ENCODE data around the gene ALPP.
A peak's percentile ranks its signal among the peaks of the same experiment; 100 is the strongest.
"Not testable (repeated sequence)": the region's sequence is repeated elsewhere in the genome, so short reads cannot be mapped to it uniquely, and the experiment has no call there.

ALPP gene

DNA sequence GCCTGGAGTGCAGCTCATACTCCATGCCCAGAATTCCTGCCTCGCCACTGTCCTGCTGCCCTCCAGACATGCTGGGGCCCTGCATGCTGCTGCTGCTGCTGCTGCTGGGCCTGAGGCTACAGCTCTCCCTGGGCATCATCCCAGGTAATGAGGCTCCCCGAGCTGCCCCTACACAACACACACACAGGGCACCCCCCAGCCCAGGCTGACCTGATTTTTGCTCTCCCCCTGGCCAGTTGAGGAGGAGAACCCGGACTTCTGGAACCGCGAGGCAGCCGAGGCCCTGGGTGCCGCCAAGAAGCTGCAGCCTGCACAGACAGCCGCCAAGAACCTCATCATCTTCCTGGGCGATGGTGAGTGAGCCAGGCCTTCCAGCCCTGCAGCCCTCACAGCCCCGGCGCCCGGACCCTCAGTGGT, at the start of gene ALPP:
ALPP (plus strand) TSS at position 17 of the 417 bp plus-strand sequence; CDS start at position 69, 52 bp downstream.
- not testable (repeated sequence) for DNase-seq

DNA sequence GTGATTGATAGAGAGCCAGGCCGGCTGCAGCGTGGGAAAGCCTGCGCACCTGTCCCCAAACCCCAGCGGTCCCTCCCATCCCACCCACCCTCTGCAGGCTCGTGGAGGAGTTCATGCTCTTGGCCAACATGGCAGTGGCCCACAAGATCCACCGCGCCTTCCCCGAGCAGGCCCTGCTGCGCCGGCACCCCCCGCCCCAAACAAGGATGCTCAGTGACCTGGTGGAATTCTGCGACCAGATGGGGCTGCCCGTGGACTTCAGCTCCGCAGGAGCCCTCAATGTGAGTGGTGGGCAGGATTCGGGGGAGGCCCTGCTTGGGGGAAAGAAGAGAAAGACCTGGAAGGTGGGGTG, 48.9 kb upstream of the ALPP start:
- DNase-seq: no peak

DNA sequence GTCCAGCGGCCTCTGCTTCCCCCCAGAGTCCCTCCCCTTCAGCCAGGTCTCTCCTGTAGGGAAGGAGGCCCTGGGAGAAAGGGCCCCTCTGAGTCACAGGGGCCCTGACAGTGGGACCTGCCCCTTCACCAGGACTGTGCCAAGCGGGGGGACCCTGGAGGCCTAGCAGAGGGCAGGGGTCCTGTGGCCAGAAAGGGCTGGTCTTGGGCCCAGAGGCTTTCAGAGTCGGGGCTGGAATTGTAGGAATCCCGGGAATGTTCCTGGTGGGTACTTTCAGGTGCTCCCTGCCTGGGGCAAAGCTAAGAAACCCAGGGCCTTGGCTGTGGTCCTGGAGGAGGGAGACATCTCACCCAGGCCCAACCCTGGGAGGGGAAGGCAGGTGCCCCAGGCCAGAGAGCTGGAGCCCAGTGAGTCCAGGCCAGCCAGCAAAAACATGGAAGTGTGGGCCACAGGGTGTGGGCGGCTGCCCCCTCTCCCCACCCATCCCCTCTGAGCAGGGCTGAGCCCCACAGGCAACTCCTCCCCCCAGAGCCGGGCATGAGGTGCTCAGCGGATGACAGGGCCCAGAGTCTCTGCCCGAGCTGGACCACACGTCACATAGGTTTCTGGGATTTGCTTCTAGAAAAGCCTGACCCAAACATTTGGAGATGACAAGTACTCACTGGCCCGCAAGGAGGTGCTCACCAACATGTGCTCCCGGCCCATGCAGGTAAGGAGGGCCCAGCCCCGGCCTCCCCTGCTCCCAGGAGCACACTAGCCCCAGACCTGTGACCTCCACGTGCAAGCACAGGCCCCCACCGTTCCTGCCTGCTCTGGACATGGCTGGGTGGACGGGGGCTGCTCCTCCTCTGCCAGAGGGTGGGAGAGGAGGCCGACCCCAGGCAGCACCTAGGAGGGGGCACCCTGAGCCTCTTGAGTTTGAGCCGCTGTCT, 48.2 kb upstream of the ALPP start:
- DNase-seq: no peak

DNA sequence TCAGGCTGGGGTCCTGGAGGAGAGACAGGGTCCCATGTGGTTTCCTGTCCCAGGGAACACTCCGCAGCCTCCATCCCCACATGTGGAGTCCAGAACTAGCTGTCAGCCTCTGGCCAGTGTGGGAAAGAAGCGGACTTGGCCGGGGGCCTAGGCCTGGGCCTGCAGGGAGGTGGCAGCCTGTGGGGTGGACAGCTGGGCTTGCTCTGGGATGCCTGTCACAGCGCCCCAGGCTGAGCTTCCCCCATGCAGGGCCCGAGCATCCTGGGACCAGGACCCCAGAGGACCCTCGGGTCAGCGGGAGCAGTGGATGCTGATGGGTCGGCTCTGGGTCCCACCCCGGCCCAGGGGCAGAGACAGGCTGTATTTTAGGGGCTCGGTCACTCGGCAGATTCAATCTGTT, 47.5 kb upstream of the ALPP start:
- DNase-seq: not testable (repeated sequence)

DNA sequence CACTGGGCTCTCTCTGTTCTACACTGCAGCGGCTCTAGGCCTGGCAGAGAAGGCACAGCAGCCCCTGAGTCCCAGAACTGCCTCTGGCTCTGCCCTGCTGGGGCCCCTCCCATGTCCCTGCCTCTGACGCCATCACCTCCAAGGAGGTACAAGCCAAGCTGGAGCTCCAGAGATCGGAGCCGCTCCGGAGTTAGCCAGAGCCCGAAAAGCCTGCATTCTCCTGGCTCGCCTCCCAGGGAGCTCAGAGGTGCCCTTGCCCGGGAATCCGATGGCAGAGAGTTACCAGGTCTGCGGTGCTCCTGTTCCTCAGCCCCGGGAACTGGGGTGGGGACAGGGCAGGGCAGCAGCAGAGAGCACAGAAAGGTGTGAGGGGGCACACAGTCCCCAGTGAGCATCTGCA, 46.9 kb upstream of the ALPP start:
- not testable (repeated sequence) for DNase-seq

DNA sequence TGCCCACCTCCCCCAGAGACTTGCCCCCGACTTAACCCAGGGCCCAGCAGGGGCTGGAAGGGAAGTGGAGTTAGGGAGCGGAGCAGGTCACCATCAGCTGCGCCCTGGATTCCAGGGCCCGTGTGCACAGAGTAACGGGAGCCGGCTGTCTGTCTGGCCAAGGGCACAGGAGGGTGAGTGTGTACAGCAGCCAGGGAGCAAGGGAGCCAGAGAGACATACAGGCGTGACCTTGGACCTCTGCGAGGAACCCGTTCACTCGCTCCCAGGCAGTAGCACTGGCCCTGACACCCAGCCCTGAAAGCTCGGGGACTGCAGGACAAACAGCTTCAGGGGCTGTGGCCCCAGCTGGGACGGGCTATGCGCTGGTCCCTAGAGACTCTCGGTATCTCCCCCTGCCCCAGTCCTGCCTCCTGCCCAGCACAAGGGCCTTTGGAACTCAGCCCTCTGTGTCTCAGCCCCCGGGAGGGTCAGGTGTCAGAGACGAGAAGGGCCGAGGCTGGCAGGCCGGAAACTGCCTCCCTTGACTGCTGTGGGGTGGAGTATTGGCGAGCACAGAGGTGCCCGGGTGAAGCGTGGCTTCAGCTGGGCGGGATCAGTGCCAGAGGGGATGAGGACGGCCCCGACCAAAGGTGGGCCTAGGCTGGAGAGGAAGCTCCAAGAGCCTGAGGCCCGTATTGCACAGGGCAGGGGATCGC, 46.2 kb upstream of the ALPP start:
- DNase-seq: not testable (repeated sequence)

DNA sequence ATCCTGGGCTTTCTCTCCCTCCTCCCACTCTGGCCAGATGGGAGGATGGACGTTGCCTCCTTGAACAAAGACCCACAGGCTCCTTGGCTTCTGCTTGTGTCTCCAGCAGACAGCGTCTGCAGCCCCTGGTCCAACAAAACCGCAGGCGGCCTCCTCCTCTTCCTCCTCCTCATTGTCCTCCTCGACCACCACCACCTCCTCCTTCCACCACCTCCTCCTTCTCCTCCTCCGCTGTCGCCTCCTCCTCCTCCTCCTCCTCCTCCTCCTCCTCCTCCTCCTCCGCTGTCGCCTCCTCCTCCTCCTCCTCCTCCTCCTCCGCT, 45.7 kb upstream of the ALPP start:
- no peak for DNase-seq

DNA sequence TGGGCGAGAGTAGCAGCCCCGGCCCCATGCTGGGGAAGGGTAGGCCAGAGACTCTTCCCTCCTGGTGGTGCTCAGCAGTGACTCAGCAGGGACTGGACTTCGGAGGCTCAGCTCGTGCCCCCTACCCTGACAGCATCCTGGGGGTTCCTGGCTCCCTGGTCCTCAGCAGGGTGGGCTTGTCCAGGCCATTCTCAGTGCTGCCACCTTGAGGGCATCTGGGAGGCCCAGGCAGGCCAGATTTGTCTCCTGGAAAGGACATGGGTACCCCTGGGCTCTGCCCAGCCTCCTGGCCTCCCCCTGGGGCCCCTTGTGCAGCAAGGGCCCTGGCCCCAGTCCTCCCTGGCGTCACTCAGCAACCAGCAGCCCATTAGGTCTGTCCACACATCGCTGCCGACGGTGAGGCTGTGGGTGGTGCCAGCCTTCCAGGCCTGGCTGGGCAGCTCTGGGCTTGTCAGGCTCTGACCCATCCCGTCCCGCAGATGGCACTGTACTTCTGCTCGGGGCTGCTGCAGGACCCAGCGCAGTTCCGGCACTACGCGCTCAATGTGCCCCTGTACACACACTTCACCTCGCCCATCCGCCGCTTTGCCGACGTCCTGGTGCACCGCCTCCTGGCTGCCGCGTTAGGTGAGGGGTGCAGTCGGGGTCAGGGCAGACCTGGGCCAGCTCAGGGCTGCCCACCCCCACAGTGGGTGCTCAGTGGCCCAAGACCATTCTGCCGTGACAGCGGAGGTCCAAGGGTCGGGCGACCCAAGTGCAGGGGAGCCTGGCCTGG, 45.0 kb upstream of the ALPP start:
- DNase-seq: peak in 1 of 3 donors; percentile 7

DNA sequence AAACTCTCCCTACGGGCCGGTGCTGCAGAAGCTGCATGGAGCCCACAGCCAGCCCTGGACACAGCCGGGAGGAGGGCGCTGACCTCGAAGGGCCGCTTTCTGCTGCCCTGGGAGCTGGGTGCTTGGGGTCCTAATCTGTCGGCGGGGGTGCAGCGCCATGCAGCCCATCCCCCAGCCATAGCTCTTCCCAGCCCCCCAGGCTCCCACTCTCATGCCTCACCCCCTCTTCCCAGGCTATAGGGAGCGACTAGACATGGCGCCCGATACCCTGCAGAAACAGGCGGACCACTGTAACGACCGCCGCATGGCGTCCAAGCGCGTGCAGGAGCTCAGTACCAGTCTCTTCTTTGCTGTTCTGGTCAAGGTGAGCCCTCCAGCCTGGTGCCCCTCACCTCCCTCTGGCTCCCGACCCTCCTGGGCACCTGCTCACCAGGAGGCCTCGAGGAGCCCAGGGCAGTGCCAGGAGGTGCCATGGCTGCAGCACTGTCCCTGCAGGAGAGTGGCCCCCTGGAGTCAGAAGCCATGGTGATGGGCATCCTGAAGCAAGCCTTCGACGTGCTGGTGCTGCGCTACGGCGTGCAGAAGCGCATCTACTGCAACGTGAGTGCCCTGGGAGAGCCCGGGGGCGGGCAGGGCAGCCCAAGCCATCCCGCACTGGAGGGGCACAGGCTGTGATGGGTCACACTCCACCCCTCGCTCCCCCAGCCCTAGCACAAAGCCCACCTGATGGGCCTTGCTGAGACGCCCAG, 44.2 kb upstream of the ALPP start:
- DNase-seq: not testable (repeated sequence)

DNA sequence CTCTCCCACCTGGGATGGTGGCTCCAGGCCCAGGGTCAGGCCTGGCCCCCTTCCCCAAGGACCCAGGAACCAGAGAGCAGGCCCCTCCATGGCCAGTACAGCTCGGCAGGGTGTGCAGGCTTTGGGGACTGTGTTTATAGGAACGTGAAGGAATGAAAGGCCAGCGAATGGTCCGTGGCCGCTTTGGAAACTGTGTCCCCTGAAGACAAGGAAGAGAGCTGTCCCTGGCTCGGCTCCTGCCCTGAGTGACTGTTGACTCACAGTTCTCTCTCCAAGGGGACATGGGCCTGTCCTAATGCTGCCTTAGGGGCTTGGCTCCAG, 43.7 kb upstream of the ALPP start:
- not testable (repeated sequence) for DNase-seq

DNA sequence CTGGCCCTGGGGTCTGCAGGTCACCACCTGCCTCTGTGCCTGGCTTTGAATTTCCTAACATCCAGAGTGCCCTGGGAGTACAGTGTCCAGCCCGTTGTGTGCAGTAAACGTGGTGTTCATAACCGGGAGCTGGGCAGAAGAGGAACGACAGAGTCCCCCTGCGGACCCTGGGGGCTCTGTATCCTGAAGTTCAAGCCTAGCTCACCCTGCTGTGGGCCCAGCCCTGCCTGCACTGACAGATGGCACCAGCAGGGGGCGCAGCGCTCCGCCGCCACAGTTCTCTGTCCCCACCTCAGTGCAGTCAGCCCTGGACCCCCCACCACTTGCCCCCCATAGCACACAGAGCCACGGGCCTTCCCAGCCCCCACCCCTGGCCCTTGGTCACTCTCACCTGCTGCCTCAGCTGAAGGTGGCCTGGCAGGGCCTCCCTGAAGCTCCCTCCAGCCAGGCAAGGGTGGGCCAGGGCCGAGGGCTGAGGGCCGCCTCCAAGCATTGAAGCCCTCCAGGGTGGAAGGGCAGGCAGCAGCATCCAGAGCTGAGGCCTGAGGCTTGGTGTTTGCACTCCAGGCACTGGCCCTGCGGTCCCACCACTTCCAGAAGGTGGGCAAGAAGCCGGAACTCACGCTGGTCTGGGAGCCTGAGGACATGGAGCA, 43.2 kb upstream of the ALPP start:
- not testable (repeated sequence) for DNase-seq

DNA sequence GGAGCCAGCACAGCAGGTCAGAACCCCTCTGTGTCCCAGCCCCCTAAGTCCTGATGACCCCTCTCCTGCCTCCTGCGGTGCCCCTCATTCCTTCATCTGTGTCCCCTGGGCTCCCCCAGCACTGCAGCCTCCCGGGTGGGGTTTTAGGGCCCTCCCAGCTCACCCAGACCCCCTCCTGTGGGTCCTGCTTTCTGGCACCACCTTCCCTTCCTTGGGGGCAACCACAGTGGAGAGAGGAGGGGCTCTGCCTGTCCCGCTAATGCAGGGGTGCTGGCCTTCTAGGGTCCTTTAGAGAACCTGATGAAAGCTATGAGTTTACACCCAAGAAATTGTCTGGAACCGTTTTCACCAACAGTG, 42.7 kb upstream of the ALPP start:
- DNase-seq: no peak

DNA sequence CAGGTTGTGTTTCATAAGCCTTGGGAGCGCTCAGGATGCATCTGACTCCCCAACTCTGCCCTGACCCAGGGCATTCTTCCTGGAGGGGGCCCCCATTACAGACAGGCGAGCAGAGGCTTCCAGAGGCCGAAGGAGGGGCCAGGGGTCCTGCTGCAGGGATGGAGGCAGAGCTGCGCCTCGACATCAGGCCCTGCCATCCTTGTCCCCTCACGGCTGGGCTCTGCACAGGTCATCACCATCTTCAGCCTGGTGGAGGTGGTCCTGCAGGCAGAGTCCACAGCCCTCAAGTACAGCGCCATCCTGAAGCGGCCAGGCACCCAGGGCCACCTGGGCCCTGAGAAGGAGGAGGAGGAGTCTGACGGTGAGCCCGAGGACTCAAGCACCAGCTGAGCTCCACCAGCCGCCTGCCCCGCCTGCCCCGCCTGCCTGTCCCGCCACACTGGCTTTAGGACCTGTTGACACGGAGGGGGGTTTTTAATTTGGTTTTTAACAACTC, 42.3 kb upstream of the ALPP start:
- DNase-seq: no peak

DNA sequence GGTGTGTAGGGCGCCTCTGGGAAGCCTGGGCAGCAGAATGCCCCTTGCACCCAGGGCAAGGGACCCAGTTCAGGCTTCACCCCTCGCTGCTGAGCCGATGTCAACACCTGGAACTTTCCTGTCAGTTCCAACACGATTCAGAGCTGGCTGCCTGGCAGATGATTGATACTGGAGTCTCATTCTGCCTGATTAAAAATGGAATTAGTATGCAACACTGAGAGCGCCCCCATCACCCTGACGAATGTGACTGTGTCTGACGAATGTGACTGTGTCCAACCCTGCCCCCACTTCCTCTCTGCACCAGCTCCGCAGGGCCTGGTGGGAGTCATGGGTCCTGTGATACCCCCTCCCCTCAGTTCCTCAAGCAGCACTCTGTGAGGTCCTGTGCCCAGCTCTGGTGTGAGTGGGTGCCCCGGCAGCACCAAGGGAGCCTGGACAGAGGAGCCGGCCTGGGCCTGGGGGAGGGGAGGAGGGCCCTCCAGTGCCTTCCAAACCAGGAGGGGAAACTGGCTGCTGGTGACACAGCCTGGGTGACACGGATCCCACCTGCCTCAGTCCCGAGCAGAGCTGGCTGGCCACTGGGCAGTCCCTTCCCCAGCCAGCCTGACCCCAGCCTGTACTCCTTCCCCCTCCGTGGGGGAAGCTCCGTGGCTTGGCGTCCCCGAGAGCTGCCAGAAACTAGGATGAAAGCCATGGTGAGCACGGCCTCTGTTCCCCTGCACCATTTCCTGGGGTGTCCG, 41.4 kb upstream of the ALPP start:
- peak in 1 of 3 donors; percentile 24 for DNase-seq

DNA sequence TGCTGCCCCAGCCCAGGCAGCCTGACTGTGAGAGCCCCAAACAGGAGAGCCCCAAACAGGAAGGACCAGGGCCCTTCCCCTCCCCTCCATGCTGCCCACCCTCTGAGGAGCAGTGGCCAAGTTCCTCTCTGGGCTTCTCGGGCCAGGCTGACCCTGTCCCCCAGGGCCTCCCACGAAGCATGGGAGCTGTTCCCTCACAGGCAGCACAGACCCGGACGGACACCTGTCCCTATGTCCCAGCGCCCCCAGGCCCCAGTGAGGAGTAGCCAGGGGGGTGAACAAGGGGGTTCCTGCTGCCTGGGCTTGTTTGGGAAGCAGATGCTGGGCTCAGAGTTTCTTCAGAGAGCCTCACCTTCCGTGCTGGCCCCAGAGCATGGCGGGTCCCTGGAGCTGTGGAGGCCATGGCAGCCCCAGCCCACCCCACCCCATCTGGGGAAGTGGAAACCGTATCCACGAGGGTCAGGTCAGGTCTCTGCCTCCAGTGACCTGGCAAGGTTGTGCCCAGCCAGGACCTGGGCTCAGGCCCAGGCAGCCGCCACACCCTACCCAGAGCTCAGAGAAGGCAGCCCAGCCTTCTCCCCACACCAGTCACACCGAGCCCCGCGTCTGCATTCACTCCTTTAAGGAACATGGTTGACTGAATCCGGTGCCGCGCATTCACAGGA, 40.3 kb upstream of the ALPP start:
- DNase-seq: not testable (repeated sequence)

DNA sequence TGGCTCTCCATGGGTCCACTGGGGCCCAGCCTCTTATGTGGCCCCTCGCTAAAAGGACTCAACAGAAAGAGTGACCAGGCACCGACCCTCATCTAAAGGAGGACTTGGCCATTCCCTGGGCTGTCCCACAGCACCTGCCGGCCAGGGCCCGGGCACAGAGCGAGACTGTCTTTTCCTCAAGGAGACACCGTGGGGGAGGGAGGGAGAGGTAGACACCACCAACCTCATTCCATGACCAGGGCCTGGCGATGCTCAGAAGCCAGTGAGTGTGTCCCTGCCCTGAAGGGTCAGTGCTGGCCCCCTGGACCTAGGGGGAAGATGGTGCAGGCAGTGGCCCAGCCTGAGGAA, 39.8 kb upstream of the ALPP start:
- DNase-seq: no peak

DNA sequence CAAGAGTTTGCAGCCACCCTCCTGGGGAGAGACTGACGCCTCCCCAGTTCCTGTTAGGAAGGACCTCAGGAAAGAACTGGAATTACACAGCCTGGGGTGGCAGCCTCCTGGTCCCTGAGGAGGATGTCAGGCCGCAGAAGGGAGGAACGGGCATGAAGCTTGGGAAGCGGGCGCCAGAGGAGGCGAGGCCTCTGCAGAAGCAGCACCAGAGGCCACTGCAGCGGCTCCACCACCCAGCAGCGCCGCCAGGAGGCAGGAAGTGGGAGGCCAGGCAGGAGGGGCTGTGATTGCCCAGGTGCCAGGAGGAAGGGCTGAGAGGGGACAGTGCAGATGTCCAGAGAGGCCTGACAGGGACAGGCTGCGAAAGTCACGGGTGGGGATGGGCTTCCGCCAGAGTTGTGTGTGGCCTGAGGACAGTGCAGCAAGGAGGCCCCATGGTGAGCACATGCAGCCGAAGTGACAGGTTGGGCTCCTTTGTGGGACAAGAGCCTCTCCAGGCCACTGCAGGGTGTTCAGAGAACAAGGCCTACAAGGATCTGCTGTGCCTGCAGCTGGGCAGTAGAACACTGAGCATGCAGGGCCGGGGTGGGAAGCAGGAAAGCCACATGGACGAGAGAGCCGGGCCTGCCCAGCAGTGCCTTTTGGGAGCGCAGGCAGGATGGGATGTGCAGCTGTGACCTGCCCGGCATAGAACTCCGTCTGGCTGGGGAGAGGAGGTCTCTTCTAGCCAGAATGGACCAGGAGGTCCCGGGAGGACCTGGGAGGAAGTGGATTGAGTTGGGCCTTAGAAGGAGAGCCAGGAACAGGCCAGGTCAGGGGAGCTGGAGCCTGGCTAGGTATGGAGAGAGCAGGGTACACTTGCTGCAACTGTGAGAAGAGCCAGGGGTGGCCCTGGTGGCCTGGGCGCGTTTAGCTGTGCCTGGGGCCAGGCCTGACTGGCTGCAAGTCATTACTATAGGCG, 39.1 kb upstream of the ALPP start:
- no peak for DNase-seq

DNA sequence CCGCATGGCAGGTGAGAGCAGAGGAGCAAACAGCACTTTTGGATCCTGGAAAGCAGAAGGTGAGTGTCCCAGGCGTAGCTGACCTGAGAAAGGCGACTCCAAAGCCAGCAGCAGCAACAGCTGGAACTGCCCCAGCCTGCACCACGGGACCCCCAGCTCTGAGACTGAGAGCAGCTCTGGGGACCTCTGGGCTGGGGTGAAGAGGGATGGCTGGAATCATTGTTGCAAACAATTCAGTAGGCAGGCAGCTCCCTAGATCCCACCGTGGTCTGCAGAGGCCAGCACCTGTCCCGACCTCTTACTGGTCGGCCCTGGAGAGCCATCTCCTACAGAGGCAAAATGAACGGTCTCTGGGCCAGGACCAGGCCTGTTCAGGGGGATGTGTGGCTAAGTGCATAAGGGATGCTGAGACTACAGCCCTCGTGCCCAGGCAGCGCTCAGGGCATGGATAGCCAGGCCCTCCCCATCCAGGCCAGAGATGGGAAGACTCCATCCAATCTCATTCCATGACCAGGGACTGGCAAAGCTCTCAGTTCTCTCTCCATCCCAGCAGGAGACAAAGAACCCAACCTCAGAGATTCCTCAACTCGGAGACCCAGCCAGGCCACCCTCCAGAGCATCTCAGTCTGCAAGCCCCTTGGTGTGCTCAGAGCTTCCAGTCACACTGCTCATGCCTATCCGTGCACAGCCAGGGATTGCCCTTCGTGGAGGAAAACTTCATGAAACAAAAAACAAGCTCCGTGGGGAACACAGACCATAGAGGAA, 38.2 kb upstream of the ALPP start:
- DNase-seq: no peak

Data from suppressor macrophage treated with lipopolysaccharide for 1 hour (primary cell).